Stimulated activated CD4-positive, alpha-beta T cell treated with anti-CD3 and anti-CD28 coated beads, Interleukin-15, amount 100 ng/mL, for 1 hour (primary cell): ENCODE results near the gene LGR4.

Experiments
- DNase-seq, 2 donors: peaks; one replicate each; pipeline ENCODE4 v3.0.0-alpha.2; 2020; ENCODE audit warnings: low read depth in 1 of 2, low spot score in 1 of 2

LGR4 gene

GRCh38 chr11:27429761-27430393 is 42.7 kb downstream of the LGR4 start:
- no peak for DNase-seq

- DNase-seq, result no peak
Measured at GRCh38 chr11:27427183-27427980, 45.2 kb downstream of the LGR4 start.

GRCh38 chr11:27425814-27426213 is 46.8 kb downstream of the LGR4 start:
- DNase-seq, result no peak

- no peak for DNase-seq
Measured at GRCh38 chr11:27423125-27423524, 49.5 kb downstream of the LGR4 start.

GRCh38 chr11:27421819-27422494 is 50.6 kb downstream of the LGR4 start:
- DNase-seq, result no peak

- DNase-seq, result no peak
Measured at GRCh38 chr11:27420722-27421572, 51.6 kb downstream of the LGR4 start.

GRCh38 chr11:27420217-27420616 is 52.4 kb downstream of the LGR4 start:
- DNase-seq, result no peak

GRCh38 chr11:27418356-27418755 is 54.2 kb downstream of the LGR4 start:
- no peak for DNase-seq

GRCh38 chr11:27416568-27417176 is 55.9 kb downstream of the LGR4 start:
- DNase-seq, result no peak

- DNase-seq, result no peak
Measured at GRCh38 chr11:27414644-27415043, 57.9 kb downstream of the LGR4 start.

GRCh38 chr11:27413218-27413617 is 59.4 kb downstream of the LGR4 start:
- DNase-seq, result no peak

GRCh38 chr11:27412192-27412691 is 60.3 kb downstream of the LGR4 start:
- no peak for DNase-seq

GRCh38 chr11:27411328-27411727 is 61.3 kb downstream of the LGR4 start:
- no peak for DNase-seq

- no peak for DNase-seq
Measured at GRCh38 chr11:27410272-27410671, 62.3 kb downstream of the LGR4 start.

- no peak for DNase-seq
Measured at GRCh38 chr11:27409742-27410141, 62.8 kb downstream of the LGR4 start.

- DNase-seq, result no peak
Measured at GRCh38 chr11:27409049-27409448, 63.5 kb downstream of the LGR4 start.

GRCh38 chr11:27408246-27408800 is 64.3 kb downstream of the LGR4 start:
- DNase-seq, result no peak

- no peak for DNase-seq
Measured at GRCh38 chr11:27406498-27407354, 65.9 kb downstream of the LGR4 start.

GRCh38 chr11:27405134-27405533 is 67.5 kb downstream of the LGR4 start:
- no peak for DNase-seq
